ENCODE results near the gene RIMBP2. TPM values are rescaled to one million over a fixed set of nuclear protein-coding genes. Genes with fewer than 3 reads are reported as not detected.

The RIMBP2 gene
- total RNA-seq, 5 donors from 2014 or later (not counting 1 experiment from before 2014, with no cell fraction given): 0.10 to 0.38 TPM; not detected in 3

DNA sequence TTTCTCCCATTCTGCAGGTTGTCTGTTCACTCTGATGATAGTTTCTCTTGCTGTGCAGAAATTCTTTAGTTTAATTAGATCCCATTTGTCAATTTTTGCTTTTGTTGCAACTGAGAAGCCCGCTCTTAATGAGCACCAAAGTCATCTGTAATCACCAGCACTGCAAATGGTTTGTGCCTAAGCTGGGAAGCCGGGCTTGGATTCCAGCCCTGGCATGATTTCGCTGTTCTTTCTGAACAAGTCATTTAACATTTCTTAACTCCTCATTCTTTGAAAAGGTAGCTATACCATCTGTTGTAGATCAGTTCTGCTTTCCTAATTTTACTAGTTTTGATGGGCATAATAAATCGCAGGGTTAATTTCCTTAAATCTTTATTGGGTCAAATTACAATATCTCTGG is 346.3 kb downstream of the RIMBP2 start:
- H3K27me3 ChIP-seq (replicated peaks in 1 of 2; ENCODE audit: control insufficient read depth in 2 of 2, extremely low read depth in 1 of 2, insufficient read depth in 2 of 2, low read length in 1 of 2): peaks cover 0 to 10% of the 10 kb centered on the region in 2 experiments
- no peaks in the 10 kb centered on the region for H3K4me1 ChIP-seq (ENCODE audit: control insufficient read depth in 1 of 2, extremely low read depth in 1 of 2, insufficient read depth in 2 of 2, low read length in 2 of 2)
- no peak overlapping the region for H3K4me3 Mint-ChIP-seq
- ATAC-seq (replicated peaks in 1 of 4): no peak
- ChIA-PET POLR2A (no interaction called here), CTCF (no interaction called here)
- no peaks in the 10 kb centered on the region for H3K36me3 ChIP-seq (ENCODE audit: control insufficient read depth in 2 of 2, extremely low read depth in 1 of 2, insufficient read depth in 1 of 2, low read length in 1 of 2)
- H3K9me3 ChIP-seq: no peaks in the 10 kb centered on the region
- DNase-seq: no peak
- no peak overlapping the region for H3K27ac ChIP-seq (ENCODE audit: low read length)
- no peaks in the 10 kb centered on the region for H3K36me3 Mint-ChIP-seq
- WGBS (ENCODE audit: insufficient coverage): 78% methylated on average over 1 of the region's 4 CpGs
- peaks cover 0 to 9% of the 10 kb centered on the region in 2 donors for H3K27me3 Mint-ChIP-seq
- H3K27ac Mint-ChIP-seq: no peak overlapping the region
- no peak overlapping the region for H3K4me3 ChIP-seq (ENCODE audit: control insufficient read depth in 1 of 2, extremely low read depth in 1 of 2, low read length in 1 of 2)
- H3K9me3 Mint-ChIP-seq: no peaks in the 10 kb centered on the region
- no peaks in the 10 kb centered on the region for H3K4me1 Mint-ChIP-seq

DNA sequence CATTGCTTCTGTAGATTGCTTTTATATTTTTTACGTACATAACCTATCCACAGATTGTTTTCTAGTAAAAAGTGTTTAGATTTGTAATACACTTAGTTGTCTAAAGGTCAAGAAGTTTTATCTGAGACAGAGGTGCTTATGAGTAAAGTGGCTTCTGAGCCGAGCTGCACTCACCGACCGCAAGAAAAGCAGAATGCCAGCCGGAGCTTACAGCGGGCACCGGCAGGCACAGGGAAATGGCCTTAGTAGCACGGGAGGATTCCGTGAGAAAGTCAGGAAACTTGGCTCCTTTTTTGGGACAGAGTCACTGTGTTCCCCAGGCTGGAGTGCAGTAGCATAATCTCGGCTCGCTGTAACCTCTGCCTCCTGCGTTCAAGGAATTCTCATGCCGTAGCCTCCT is 348.6 kb downstream of the RIMBP2 start:
- POLR2A ChIA-PET: no interaction called here
- H3K4me1 Mint-ChIP-seq: no peaks in the 10 kb centered on the region
- Histone ChIP-seq H3K36me3 (ENCODE audit: control insufficient read depth in 2 of 2, extremely low read depth in 1 of 2, insufficient read depth in 1 of 2, low read length in 1 of 2) (no peaks in the 10 kb centered on the region), H3K27ac (ENCODE audit: low read length) (no peak overlapping the region), H3K27me3 (replicated peaks in 1 of 2; ENCODE audit: control insufficient read depth in 2 of 2, extremely low read depth in 1 of 2, insufficient read depth in 2 of 2, low read length in 1 of 2) (peaks cover 0 to 7% of the 10 kb centered on the region in 2 experiments), H3K9me3 (no peaks in the 10 kb centered on the region), H3K4me1 (ENCODE audit: control insufficient read depth in 1 of 2, extremely low read depth in 1 of 2, insufficient read depth in 2 of 2, low read length in 2 of 2) (no peaks in the 10 kb centered on the region), H3K4me3 (ENCODE audit: control insufficient read depth in 1 of 2, extremely low read depth in 1 of 2, low read length in 1 of 2) (no peak overlapping the region)
- H3K27me3 Mint-ChIP-seq: peaks cover 0 to 9% of the 10 kb centered on the region in 2 donors
- no peak overlapping the region for H3K27ac Mint-ChIP-seq
- no peaks in the 10 kb centered on the region for H3K9me3 Mint-ChIP-seq
- H3K4me3 Mint-ChIP-seq: no peak overlapping the region
- CTCF ChIA-PET: no interaction called here
- ATAC-seq (replicated peaks in 1 of 4) (no peak), DNase-seq (no peak)
- WGBS (ENCODE audit: insufficient coverage): 92% methylated on average over 12 of the region's 13 CpGs
- H3K36me3 Mint-ChIP-seq: no peaks in the 10 kb centered on the region

DNA sequence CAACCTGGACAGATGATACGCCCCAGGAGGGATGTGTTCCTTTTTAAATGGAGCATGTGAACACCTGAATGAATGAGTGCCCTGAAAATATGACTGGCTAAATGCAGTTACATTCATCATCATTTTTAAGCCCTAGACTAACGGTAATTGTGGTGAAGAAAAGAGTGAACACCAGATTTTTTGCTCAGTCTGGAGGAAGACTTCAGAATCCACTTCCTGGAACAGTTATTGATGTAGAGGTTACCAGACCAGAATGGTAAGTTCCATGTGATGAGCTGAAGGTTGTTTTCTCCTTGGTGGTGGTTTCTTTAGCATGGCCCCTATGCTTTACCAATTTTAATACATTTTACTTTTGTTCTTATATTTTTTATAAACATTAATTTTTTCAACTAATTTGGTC is 349.1 kb downstream of the RIMBP2 start:
- Histone ChIP-seq H3K27ac (ENCODE audit: low read length) (no peak overlapping the region), H3K4me3 (ENCODE audit: control insufficient read depth in 1 of 2, extremely low read depth in 1 of 2, low read length in 1 of 2) (no peak overlapping the region), H3K9me3 (no peaks in the 10 kb centered on the region), H3K27me3 (replicated peaks in 1 of 2; ENCODE audit: control insufficient read depth in 2 of 2, extremely low read depth in 1 of 2, insufficient read depth in 2 of 2, low read length in 1 of 2) (peaks cover 0 to 7% of the 10 kb centered on the region in 2 experiments), H3K4me1 (ENCODE audit: control insufficient read depth in 1 of 2, extremely low read depth in 1 of 2, insufficient read depth in 2 of 2, low read length in 2 of 2) (no peaks in the 10 kb centered on the region), H3K36me3 (ENCODE audit: control insufficient read depth in 2 of 2, extremely low read depth in 1 of 2, insufficient read depth in 1 of 2, low read length in 1 of 2) (no peaks in the 10 kb centered on the region)
- CTCF ChIA-PET: no interaction called here
- no peaks in the 10 kb centered on the region for H3K4me1 Mint-ChIP-seq
- H3K27ac Mint-ChIP-seq: no peak overlapping the region
- H3K27me3 Mint-ChIP-seq: peaks cover 0 to 9% of the 10 kb centered on the region in 2 donors
- POLR2A ChIA-PET: no interaction called here
- no peak overlapping the region for H3K4me3 Mint-ChIP-seq
- H3K9me3 Mint-ChIP-seq: no peaks in the 10 kb centered on the region
- no CpG with 5 or more reads among the region's 2 CpGs for WGBS (ENCODE audit: insufficient coverage)
- no peaks in the 10 kb centered on the region for H3K36me3 Mint-ChIP-seq
- DNase-seq: no peak
- no peak for ATAC-seq (replicated peaks in 1 of 4)

DNA sequence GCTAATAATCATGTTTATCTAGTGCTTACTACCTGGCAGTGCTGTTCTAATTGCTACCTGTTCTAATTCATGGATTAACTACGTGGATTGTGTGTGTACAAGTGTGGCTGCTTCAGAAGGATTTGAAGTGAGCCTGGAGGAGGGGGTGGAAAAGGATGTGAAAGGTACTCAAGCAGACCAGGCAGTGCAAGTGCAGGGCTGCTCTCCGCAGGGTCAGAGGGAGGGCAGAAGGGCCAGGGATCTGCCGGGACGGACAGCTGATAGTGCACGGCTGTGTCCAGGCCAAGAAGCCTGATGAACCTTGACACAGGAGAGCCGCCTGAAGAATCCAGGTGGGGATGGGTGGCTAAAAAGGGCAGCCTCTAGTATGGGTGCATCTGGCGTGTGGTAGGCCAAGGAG is 349.9 kb downstream of the RIMBP2 start:
- DNase-seq: no peak
- CTCF ChIA-PET: no interaction called here

DNA sequence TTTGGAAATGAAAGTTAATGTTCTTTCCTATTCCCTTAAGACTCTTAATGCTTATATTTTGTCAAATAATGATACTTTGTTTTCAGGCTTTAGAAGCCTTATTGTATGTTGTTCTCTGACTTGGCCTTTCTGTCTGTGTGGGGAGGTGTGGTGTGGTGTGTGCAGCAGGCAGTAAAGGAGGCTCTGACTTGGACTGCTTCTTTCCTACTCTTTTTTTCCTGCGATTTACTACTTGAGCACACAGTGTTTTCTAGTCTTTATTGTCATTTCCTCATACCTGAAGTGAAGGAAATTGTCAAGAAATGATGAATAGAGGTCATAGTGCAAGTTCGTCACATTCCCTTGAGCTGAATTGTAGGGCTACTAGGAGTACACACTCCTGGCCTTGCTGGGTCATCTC is 351.5 kb downstream of the RIMBP2 start:
- H3K27me3 Mint-ChIP-seq: peaks cover 0 to 16% of the 10 kb centered on the region in 2 donors
- CTCF ChIA-PET: no interaction called here
- ATAC-seq (replicated peaks in 1 of 4) (no peak), DNase-seq (no peak)
- 91% methylated on average over 1 of the region's 2 CpGs for WGBS (ENCODE audit: insufficient coverage)
- Histone ChIP-seq H3K9me3 (no peaks in the 10 kb centered on the region), H3K4me1 (ENCODE audit: control insufficient read depth in 1 of 2, extremely low read depth in 1 of 2, insufficient read depth in 2 of 2, low read length in 2 of 2) (no peaks in the 10 kb centered on the region), H3K4me3 (ENCODE audit: control insufficient read depth in 1 of 2, extremely low read depth in 1 of 2, low read length in 1 of 2) (no peak overlapping the region), H3K27ac (ENCODE audit: low read length) (no peak overlapping the region), H3K27me3 (replicated peaks in 1 of 2; ENCODE audit: control insufficient read depth in 2 of 2, extremely low read depth in 1 of 2, insufficient read depth in 2 of 2, low read length in 1 of 2) (peaks cover 0 to 7% of the 10 kb centered on the region in 2 experiments), H3K36me3 (ENCODE audit: control insufficient read depth in 2 of 2, extremely low read depth in 1 of 2, insufficient read depth in 1 of 2, low read length in 1 of 2) (no peaks in the 10 kb centered on the region)
- no peak overlapping the region for H3K27ac Mint-ChIP-seq
- POLR2A ChIA-PET: no interaction called here
- H3K36me3 Mint-ChIP-seq: no peaks in the 10 kb centered on the region
- H3K4me3 Mint-ChIP-seq: no peak overlapping the region
- H3K9me3 Mint-ChIP-seq: no peaks in the 10 kb centered on the region
- no peaks in the 10 kb centered on the region for H3K4me1 Mint-ChIP-seq

More for the DNA sequence above, 349.9 kb downstream of the RIMBP2 start:
- no peaks in the 10 kb centered on the region for H3K36me3 ChIP-seq (ENCODE audit: control insufficient read depth in 2 of 2, extremely low read depth in 1 of 2, insufficient read depth in 1 of 2, low read length in 1 of 2)
- no peaks in the 10 kb centered on the region for H3K4me1 Mint-ChIP-seq
- POLR2A ChIA-PET: no interaction called here
- H3K9me3 ChIP-seq: no peaks in the 10 kb centered on the region
- H3K27me3 Mint-ChIP-seq: peaks cover 0 to 9% of the 10 kb centered on the region in 2 donors
- no peak for ATAC-seq (replicated peaks in 1 of 4)
- H3K4me3 Mint-ChIP-seq: no peak overlapping the region
- H3K36me3 Mint-ChIP-seq: no peaks in the 10 kb centered on the region
- H3K27ac Mint-ChIP-seq: no peak overlapping the region
- no peak overlapping the region for H3K27ac ChIP-seq (ENCODE audit: low read length)
- no peaks in the 10 kb centered on the region for H3K9me3 Mint-ChIP-seq
- peaks cover 0 to 7% of the 10 kb centered on the region in 2 experiments for H3K27me3 ChIP-seq (replicated peaks in 1 of 2; ENCODE audit: control insufficient read depth in 2 of 2, extremely low read depth in 1 of 2, insufficient read depth in 2 of 2, low read length in 1 of 2)
- H3K4me3 ChIP-seq (ENCODE audit: control insufficient read depth in 1 of 2, extremely low read depth in 1 of 2, low read length in 1 of 2): no peak overlapping the region
- no peaks in the 10 kb centered on the region for H3K4me1 ChIP-seq (ENCODE audit: control insufficient read depth in 1 of 2, extremely low read depth in 1 of 2, insufficient read depth in 2 of 2, low read length in 2 of 2)
- 90% methylated on average over 7 of the region's 7 CpGs for WGBS (ENCODE audit: insufficient coverage)

DNA sequence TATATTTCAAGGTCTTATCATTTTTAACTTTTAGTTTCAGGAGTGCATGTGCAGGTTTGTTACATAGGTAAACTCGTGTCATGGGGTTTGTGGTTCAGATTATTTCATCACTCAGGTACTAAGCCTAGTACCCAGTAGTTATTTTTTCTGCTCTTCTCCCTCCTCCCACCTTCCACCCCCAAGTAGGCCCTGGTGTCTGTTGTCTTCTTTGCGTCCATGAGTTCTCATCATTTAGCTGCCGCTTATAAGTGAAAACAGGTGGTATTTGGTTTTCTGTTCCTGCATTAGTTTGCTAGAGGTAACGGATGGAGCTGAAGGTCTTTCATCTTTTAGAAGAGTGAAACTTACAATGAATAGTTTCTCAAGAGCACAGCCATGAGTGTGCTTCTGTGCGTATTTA is 354.0 kb downstream of the RIMBP2 start:
- 86% methylated on average over 2 of the region's 5 CpGs for WGBS (ENCODE audit: insufficient coverage)
- H3K27ac Mint-ChIP-seq: no peak overlapping the region
- no peaks in the 10 kb centered on the region for H3K9me3 Mint-ChIP-seq
- Histone ChIP-seq H3K9me3 (no peaks in the 10 kb centered on the region), H3K27ac (ENCODE audit: low read length) (no peak overlapping the region), H3K4me1 (ENCODE audit: control insufficient read depth in 1 of 2, extremely low read depth in 1 of 2, insufficient read depth in 2 of 2, low read length in 2 of 2) (no peaks in the 10 kb centered on the region), H3K27me3 (replicated peaks in 1 of 2; ENCODE audit: control insufficient read depth in 2 of 2, extremely low read depth in 1 of 2, insufficient read depth in 2 of 2, low read length in 1 of 2) (peaks cover 0 to 9% of the 10 kb centered on the region in 2 experiments), H3K4me3 (ENCODE audit: control insufficient read depth in 1 of 2, extremely low read depth in 1 of 2, low read length in 1 of 2) (no peak overlapping the region), H3K36me3 (ENCODE audit: control insufficient read depth in 2 of 2, extremely low read depth in 1 of 2, insufficient read depth in 1 of 2, low read length in 1 of 2) (no peaks in the 10 kb centered on the region)
- ChIA-PET POLR2A (no interaction called here), CTCF (no interaction called here)
- H3K36me3 Mint-ChIP-seq: no peaks in the 10 kb centered on the region
- H3K4me3 Mint-ChIP-seq: no peak overlapping the region
- no peaks in the 10 kb centered on the region for H3K4me1 Mint-ChIP-seq
- DNase-seq (no peak), ATAC-seq (replicated peaks in 1 of 4) (no peak)
- H3K27me3 Mint-ChIP-seq: peaks cover 5 to 25% of the 10 kb centered on the region in 2 donors

DNA sequence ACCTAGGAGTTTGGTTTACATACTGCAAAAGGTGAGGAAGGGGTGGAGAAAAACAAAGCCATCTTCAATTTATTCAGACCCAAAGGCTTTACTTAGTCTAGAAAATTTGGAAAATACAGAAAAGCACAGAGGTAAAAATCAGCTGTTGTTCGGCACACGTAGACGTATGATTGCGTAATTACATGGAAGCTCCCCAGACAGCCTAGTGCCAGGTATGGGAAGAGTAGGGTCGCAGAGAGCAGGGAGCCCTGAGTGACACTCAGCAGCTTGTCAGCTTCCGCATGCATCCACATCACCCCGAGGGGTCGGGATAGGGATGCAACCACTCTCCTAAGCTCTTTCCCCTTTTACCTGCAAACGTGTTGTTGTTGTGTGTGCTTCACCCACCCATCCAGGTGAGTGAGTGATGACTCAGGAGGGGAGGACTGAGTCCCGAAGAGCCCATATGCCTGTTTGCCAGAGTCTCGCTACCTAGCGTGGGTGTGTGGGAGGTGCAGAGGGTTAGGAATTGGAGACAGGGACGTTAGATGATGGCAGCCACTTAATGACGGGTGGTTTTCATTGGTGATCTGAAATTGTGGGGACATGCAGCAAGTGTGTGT is 358.3 kb downstream of the RIMBP2 start:
- no peak for DNase-seq
- Mint-ChIP-seq H3K36me3 (no peaks in the 10 kb centered on the region), H3K9me3 (peaks cover 0 to 5% (median 5%) of the 10 kb centered on the region in 3 donors), H3K27ac (no peak overlapping the region), H3K27me3 (peaks cover 8 to 21% of the 10 kb centered on the region in 2 donors), H3K4me1 (no peaks in the 10 kb centered on the region), H3K4me3 (no peak overlapping the region)
- H3K27me3 ChIP-seq (replicated peaks in 1 of 2; ENCODE audit: control insufficient read depth in 2 of 2, extremely low read depth in 1 of 2, insufficient read depth in 2 of 2, low read length in 1 of 2): peaks cover 0 to 5% of the 10 kb centered on the region in 2 experiments
- no peak overlapping the region for H3K4me3 ChIP-seq (ENCODE audit: control insufficient read depth in 1 of 2, extremely low read depth in 1 of 2, low read length in 1 of 2)
- no peak for ATAC-seq (replicated peaks in 1 of 4)
- H3K4me1 ChIP-seq (ENCODE audit: control insufficient read depth in 1 of 2, extremely low read depth in 1 of 2, insufficient read depth in 2 of 2, low read length in 2 of 2): no peaks in the 10 kb centered on the region
- no peak overlapping the region for H3K27ac ChIP-seq (ENCODE audit: low read length)
- WGBS (ENCODE audit: insufficient coverage): 75% methylated on average over 9 of the region's 14 CpGs
- POLR2A ChIA-PET: no interaction called here
- H3K9me3 ChIP-seq: no peaks in the 10 kb centered on the region
- no peaks in the 10 kb centered on the region for H3K36me3 ChIP-seq (ENCODE audit: control insufficient read depth in 2 of 2, extremely low read depth in 1 of 2, insufficient read depth in 1 of 2, low read length in 1 of 2)
- CTCF ChIA-PET: no interaction called here

All from T-cell (primary cell).